GM13976 (cell line): ENCODE measurements around the gene SYDE2.
"Not testable (repeated sequence)": the region's sequence is repeated elsewhere in the genome, so short reads cannot be mapped to it uniquely, and the experiment has no call there.

Experiments
- DNase-seq: peaks from one replicate; pipeline ENCODE4 v3.0.0; 2012; ENCODE audit warnings: low spot score
- in situ Hi-C: fragments of 300-500 bp; cut with MboI; formaldehyde crosslinking; loops from one replicate; pipeline ENCODE4 v1.12.0; 2022; ENCODE audit warnings: low sequenced_read_pairs, mixed read lengths, inconsistent platforms; ENCODE audit not compliant: unreplicated experiment
- TF ChIP-seq, protein P1 (sequence below): IDR thresholded peaks from 2 replicates; pipeline ENCODE4 v1.5.1; 2012; ENCODE audit warnings: borderline replicate concordance, mild to moderate bottlenecking; ENCODE audit not compliant: insufficient read depth; ENCODE audit errors: extremely low read depth, missing control alignments, control extremely low read depth

SYDE2 gene

DNA sequence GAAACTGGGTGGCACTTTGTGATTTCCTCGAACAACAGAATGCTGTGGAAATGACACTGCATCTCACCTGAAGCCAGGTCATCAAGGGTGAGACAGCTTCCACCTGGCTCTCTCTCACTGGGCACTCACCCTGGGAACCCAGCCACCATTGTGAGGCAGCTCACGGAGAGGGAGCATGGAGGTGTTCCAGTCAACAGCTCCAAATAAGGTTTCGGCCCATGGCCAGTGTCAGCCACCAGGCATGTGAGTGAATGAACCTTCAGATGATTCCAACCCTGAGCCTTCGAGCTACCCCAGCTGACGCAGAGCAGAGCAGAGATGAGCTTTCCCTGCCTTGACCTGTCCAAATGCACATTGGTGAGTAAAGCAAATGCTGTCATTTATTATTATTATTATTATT is 58.1 kb downstream of the SYDE2 start:
- no peak for DNase-seq
- TF ChIP-seq, protein P1, sequence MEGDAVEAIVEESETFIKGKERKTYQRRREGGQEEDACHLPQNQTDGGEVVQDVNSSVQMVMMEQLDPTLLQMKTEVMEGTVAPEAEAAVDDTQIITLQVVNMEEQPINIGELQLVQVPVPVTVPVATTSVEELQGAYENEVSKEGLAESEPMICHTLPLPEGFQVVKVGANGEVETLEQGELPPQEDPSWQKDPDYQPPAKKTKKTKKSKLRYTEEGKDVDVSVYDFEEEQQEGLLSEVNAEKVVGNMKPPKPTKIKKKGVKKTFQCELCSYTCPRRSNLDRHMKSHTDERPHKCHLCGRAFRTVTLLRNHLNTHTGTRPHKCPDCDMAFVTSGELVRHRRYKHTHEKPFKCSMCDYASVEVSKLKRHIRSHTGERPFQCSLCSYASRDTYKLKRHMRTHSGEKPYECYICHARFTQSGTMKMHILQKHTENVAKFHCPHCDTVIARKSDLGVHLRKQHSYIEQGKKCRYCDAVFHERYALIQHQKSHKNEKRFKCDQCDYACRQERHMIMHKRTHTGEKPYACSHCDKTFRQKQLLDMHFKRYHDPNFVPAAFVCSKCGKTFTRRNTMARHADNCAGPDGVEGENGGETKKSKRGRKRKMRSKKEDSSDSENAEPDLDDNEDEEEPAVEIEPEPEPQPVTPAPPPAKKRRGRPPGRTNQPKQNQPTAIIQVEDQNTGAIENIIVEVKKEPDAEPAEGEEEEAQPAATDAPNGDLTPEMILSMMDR: no peak
- in situ Hi-C loops: no loop called here

DNA sequence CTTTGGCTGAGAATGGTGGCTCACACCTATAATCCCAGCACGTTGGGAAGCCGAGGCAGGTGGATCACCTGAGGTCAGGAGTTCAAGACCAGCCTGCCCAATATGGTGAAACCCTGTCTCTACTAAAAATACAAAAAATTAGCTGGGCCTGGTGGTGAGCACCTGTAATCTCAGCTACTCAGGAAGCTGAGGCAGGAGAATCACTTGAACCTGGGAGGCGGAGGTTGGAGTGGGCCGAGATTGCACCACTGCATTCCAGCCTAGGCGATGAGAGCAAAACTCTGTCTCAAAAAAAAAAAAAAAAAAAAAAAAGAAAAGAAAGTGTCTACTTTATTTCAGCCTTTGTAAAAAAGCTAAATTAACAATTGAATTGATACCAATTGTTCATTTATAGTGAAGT is 62.4 kb downstream of the SYDE2 start:
- DNase-seq, in situ Hi-C loops: not testable (repeated sequence)

DNA sequence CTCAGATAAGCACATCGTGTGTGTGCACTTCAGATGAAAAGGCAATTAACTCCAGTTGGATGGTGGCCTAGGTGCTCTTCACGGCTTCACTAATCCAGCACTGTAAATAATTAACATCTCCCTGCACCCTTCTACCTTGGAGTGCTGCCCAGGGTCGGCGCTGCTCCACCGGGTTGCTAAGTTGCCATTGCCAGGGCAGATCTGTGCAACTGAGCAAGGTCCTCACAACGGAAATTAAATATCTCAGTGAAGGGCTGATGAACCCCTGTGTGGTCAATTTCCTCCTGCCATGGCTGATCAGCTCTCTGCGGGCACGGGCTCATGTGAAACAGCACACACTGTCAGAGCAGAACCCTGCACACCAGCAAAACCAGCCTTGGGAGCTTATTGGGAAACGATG is 63.2 kb downstream of the SYDE2 start:
- DNase-seq: no peak
- in situ Hi-C loops: no loop called here
- TF ChIP-seq, protein P1: no peak

DNA sequence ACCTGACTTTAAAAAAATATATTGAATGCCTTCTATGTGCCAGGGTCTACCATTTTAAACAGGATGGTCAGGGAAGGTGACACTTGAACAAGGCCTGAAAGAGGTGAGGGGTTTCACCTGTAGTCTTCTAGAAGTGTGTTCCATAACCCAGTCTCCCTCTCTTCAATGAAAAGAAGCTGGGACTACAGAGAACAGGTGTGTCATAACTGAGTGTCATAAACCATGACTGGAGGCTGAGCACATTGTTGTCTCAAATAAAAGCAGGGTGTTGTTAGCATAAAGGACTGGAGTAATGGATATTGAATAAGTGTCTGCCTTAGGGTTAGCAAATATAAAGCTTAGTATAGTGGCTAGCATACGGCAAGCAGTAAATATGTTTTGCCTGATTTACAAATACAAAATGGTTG is 65.4 kb downstream of the SYDE2 start:
- in situ Hi-C loops: no loop called here
- TF ChIP-seq, protein P1: no peak
- DNase-seq: no peak

DNA sequence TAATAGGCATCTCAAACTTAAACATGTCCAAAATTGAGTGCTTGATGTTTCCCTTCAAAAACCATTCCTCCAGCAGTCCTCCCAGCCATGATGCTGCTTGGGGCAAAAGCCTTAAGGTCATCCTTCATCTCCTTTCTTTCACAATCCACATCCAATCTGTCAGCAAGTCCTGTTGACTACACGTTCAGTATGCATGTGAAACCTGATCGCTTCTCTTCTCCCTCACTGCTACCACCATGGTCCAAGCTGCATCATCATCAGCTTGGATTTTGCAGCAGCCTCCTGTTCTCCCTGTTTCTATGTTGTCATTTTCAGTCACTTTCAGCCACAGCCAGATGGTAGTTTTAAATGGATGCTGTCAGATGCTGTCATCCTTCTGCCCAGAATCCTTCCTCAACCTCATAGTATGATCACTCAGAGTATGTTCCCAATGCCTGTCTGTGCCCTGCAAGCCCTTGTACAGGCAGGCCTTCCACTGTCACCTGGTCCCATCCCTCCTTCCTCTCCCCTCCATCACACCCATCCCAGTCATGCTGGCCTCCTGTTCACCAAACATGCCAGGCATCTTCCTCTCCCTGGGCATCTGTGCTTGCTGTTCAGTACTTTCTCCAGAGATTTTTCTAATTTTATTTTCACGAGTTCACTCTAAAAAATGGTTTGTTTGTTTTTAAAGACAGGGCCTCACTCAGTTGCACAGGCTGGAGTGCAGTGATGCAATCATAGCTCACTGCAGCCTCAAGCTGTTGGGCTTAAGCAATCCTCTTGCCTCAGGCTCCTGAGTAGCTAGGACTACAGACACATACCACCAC is 66.0 kb downstream of the SYDE2 start:
- TF ChIP-seq, protein P1: no peak
- in situ Hi-C loops: no loop called here
- DNase-seq: no peak

DNA sequence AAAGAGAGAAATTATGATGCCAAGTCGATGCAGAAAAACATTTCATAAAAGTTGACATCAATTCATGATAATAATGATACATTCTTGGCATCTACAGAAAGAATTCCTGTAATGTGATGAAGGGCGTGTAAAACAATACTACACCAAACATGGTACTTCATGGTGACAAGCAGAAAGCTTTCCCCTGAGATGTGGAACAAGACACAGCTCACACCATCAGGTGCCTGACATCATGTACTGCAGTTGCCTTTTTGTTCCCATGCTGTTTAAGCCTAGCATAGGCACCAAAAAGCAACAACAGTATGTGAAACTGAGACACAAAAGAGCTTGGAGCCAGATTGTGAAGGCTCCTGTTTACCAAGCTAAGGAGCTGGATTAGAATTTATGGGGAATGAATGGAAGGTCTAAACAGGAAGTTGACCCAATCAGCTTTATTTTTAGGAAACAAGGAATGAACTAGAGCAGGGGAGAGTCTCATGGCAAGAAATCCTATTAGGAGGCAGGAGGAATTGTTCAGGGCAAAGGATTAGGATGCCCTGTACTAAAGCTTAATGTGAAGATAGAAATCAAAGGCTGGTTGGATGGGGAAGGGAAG is 67.2 kb downstream of the SYDE2 start:
- in situ Hi-C loops: no loop called here
- TF ChIP-seq, protein P1: no peak
- DNase-seq: no peak

DNA sequence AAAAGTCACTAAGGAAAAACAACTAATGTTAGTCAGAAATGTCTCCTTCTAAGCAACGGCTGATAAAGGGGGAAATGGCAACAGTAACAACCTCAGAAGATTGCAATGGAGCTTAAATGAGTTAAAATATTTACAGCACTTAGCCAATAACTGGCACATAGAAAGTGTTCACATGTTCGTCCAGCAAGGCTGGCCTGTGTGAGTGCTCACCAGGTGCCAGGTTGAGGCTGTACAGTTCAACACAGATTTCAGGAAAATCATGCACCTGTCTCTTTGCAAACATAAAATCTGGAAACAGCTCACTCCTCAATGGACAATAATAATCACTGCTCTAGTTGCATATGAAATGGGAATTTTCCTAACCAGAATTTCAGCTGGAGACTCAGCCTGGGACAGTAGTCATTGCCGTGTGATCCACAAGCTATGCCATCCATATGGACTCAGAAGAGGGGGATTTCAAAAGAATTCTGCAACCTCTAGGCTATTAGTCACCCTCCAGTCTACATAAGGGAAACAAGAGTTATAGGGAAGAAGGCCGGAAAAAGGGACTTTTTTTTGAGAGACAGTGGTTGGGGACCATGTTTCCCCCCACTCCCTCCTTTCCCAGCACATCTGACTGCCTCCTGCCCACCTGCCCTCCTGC is 68.6 kb downstream of the SYDE2 start:
- in situ Hi-C loops: no loop called here
- TF ChIP-seq, protein P1: no peak
- no peak for DNase-seq
